ENCODE measurements around the gene ARFGEF3.

DNA sequence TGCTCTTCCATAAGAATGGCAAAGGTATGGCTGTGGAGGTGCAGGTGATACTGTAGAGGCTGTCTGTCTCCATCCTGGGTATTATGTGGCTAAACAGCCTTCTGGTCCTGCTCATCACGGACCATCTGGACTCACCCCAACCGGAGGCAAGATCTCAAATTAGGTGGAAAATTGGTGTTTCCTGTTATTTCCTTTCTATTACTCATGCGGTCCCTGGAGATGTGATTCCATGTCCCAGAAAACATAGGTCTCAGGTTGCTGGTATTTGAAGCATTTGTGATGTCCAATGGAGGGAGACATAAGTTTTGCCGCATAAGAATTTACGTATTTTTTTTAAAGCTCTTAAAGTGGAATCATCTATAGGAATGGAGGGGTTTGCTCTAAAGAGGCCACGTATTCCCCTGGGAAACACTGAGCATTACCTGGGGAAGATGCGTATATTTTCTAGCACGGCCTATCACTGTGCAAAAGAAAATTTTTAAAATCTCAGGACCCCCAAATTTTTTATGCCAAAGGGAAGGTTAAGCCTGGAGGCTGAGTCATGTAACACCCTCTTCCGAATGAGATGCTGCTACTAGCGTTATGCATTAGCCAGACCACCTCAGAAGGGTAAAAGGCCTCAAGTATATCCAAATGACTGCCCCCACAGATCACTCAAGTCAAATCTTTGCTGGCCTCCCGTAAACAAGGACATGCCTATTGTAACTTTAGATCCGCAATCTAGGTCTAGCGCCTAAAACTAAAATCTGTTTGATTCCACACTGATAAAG, 78.9 kb downstream of the ARFGEF3 start:
- TF ChIP-seq, protein P1, sequence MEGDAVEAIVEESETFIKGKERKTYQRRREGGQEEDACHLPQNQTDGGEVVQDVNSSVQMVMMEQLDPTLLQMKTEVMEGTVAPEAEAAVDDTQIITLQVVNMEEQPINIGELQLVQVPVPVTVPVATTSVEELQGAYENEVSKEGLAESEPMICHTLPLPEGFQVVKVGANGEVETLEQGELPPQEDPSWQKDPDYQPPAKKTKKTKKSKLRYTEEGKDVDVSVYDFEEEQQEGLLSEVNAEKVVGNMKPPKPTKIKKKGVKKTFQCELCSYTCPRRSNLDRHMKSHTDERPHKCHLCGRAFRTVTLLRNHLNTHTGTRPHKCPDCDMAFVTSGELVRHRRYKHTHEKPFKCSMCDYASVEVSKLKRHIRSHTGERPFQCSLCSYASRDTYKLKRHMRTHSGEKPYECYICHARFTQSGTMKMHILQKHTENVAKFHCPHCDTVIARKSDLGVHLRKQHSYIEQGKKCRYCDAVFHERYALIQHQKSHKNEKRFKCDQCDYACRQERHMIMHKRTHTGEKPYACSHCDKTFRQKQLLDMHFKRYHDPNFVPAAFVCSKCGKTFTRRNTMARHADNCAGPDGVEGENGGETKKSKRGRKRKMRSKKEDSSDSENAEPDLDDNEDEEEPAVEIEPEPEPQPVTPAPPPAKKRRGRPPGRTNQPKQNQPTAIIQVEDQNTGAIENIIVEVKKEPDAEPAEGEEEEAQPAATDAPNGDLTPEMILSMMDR (IDR thresholded peaks at IDR 0.05) = no peak
- no peak for TF ChIP-seq EP300 (IDR thresholded peaks at IDR 0.05)
